K562 (cell line): ENCODE measurements around the gene FEN1. TPM values are rescaled to one million over a fixed set of nuclear protein-coding genes. Genes with fewer than 3 reads are reported as not detected.
A peak's percentile ranks its signal among the peaks of the same experiment; 100 is the strongest.

Source experiments
- BRF2 ChIP-seq: IDR thresholded peaks from 3 replicates; pipeline ENCODE4 v1.6.1; 2011; ENCODE audit warnings: borderline replicate concordance, mild to moderate bottlenecking; ENCODE audit not compliant: insufficient read length, insufficient read depth
- DDX20 ChIP-seq: fragments of 450-650 bp; IDR thresholded peaks from 2 replicates; pipeline ENCODE4 v1.6.1; 2016; ENCODE audit warnings: missing genetic modification characterization, low read depth, mild to moderate bottlenecking, missing compliant biosample characterization, moderate library complexity
- HBP1 ChIP-seq: fragments of 450-650 bp; formaldehyde crosslinking; IDR thresholded peaks from 2 replicates; pipeline ENCODE4 v1.4.0; 2022; ENCODE audit warnings: missing genetic modification characterization
- HDAC1 ChIP-seq, 2 experiments: fragments of 450-650 bp; IDR thresholded peaks; 2 replicates each; pipeline ENCODE4 v1.6.1; 2016 to 2017; ENCODE audit warnings: inconsistent platforms in 1 of 2, mild to moderate bottlenecking in 1 of 2, moderate library complexity in 1 of 2
- HDAC6 ChIP-seq: IDR thresholded peaks from 2 replicates; pipeline ENCODE4 v1.6.1; 2012; ENCODE audit warnings: low read depth, mild to moderate bottlenecking, control low read depth, inconsistent platforms, low read length, moderate library complexity
- ILK ChIP-seq: fragments of 450-650 bp; IDR thresholded peaks from 2 replicates; pipeline ENCODE4 v1.6.1; 2016; ENCODE audit warnings: missing genetic modification characterization, low read depth, mild to moderate bottlenecking, missing compliant biosample characterization, moderate library complexity, borderline replicate concordance
- KLF10 ChIP-seq: fragments of 250-450 bp; sonication (Bioruptor Pico); IDR thresholded peaks from 2 replicates; pipeline ENCODE4 v1.6.1; 2021; ENCODE audit warnings: matching md5 sums
- KLF16 ChIP-seq: IDR thresholded peaks from 2 replicates; pipeline ENCODE4 v1.6.1; 2016; ENCODE audit warnings: antibody characterized with exemption
- MLLT1 ChIP-seq, 2 experiments: fragments of 450-650 bp; IDR thresholded peaks; 2 replicates each; pipeline ENCODE4 v1.6.1; 2016
- MTF1 ChIP-seq: fragments of 250-450 bp; sonication (Bioruptor Pico); IDR thresholded peaks from 2 replicates; pipeline ENCODE4 v1.9.0; 2021; ENCODE audit warnings: moderate library complexity, mild to moderate bottlenecking, inconsistent platforms, borderline replicate concordance
- NR0B1 ChIP-seq: fragments of 450-650 bp; IDR thresholded peaks from one replicate; pipeline ENCODE4 v1.6.1; 2018; ENCODE audit warnings: mild to moderate bottlenecking, moderate library complexity; ENCODE audit not compliant: partially characterized antibody
- RCOR1 ChIP-seq, 2 experiments: IDR thresholded peaks; 2 replicates each; pipeline ENCODE4 v1.6.1; 2012; ENCODE audit warnings: low read depth in 2 of 2, low read length in 2 of 2, borderline replicate concordance in 1 of 2, improper control_type of control experiment in 1 of 2
- ZBTB34 ChIP-seq: fragments of 250-450 bp; sonication (Bioruptor Pico); IDR thresholded peaks from 2 replicates; pipeline ENCODE4 v1.8.0; 2021; ENCODE audit warnings: mild to moderate bottlenecking, moderate library complexity
- ZBTB8A ChIP-seq: fragments of 450-650 bp; IDR thresholded peaks from 2 replicates; pipeline ENCODE4 v1.6.1; 2018; ENCODE audit warnings: mild to moderate bottlenecking, moderate library complexity; ENCODE audit not compliant: partially characterized antibody
- ZC3H4 ChIP-seq: sonication (generic); formaldehyde crosslinking; IDR thresholded peaks from 2 replicates; pipeline ENCODE4 v1.9.0; 2021; ENCODE audit warnings: missing genetic modification reagents, borderline replicate concordance
- ZNF395 ChIP-seq: fragments of 200-800 bp; sonication (Bioruptor generic); IDR thresholded peaks from 2 replicates; pipeline ENCODE4 v1.6.1; 2017; ENCODE audit warnings: missing genetic modification characterization, missing compliant biosample characterization
- ZNF699 ChIP-seq: fragments of 250-450 bp; sonication (Bioruptor Pico); IDR thresholded peaks from 2 replicates; pipeline ENCODE4 v1.8.0; 2021; ENCODE audit warnings: mild to moderate bottlenecking, moderate library complexity; ENCODE audit not compliant: insufficient replicate concordance
- ZNF766 ChIP-seq: fragments of 200-800 bp; sonication (Bioruptor generic); conservative IDR thresholded peaks from 2 replicates; pipeline ENCODE4 v1.6.1; 2016; ENCODE audit warnings: missing genetic modification characterization, missing compliant biosample characterization
- polyA plus RNA-seq, 8 experiments: library from polyadenylated mRNA; depleted of rRNA in 4 of 8; stranded (reverse) in 5 of 8; unstranded in 3 of 8; fragments of >200 nt; fragmentation: Nextera tagmentation in 2 of 8; fragmentation: Illumina TruSeq in 1 of 8; extraction: Ambion mirVana in 2 of 8; extraction: Trizol in 1 of 8; gene quantifications; 2 replicates each; pipeline versions ENCODE4 v1.2.1 to v1.2.3, GENCODE V29; 2011 to 2014; ENCODE audit warnings: inconsistent platforms in 1 of 8, missing spikeins in 1 of 8
- total RNA-seq, 7 experiments: library from RNA; depleted of rRNA in 6 of 7; stranded (reverse); fragments of >200 nt in 6 of 7; fragmentation: Illumina TruSeq in 2 of 7; extraction: Trizol in 2 of 7; gene quantifications; 2 replicates each; pipeline versions ENCODE4 v1.2.1 to v1.2.3, GENCODE V29; 2011 to 2021; ENCODE audit warnings: low replicate concordance in 1 of 7

The FEN1 gene
- total and polyA plus RNA-seq, 9 of the 15 experiments (the other 6 are each of a cell fraction or from before 2014, with no cell fraction given) = 58.1 to 156 (median 137) TPM

GRCh38 chr11:61816736-61817455 is 24.2 kb downstream of the FEN1 start, which contains the start of gene FADS1 (continued):
- TF ChIP-seq HBP1 (CRISPR knock-in tag) = no peak
- peak; percentile 60 for TF ChIP-seq KLF16
- peak; percentile 86 for TF ChIP-seq ZNF395 (CRISPR knock-in tag)
- peak in 1 of 2 experiments; percentile 52; a peak in 2 of 4 replicates for TF ChIP-seq HDAC1 (IDR thresholded peaks at IDR 0.05)
- TF ChIP-seq ILK (tag) = no peak
- TF ChIP-seq ZNF699 (CRISPR knock-in tag) = no peak
- TF ChIP-seq MTF1 (CRISPR knock-in tag) = no peak
- peak in 1 of 2 experiments; percentile 86; a peak in 2 of 4 replicates for TF ChIP-seq RCOR1 (IDR thresholded peaks at IDR 0.05; ENCODE audit: borderline replicate concordance in 1 of 2, low read depth in 2 of 2, low read length in 2 of 2)
- TF ChIP-seq HDAC6 = no peak
- no peak for TF ChIP-seq DDX20 (tag)
- TF ChIP-seq NR0B1 = no peak
- TF ChIP-seq MLLT1 (IDR thresholded peaks at IDR 0.05) = no peak
- TF ChIP-seq ZNF766 (CRISPR knock-in tag) = peak; percentile 83
- no peak for TF ChIP-seq ZC3H4
- no peak for TF ChIP-seq KLF10 (CRISPR knock-in tag)
- no peak for TF ChIP-seq BRF2
- no peak for TF ChIP-seq ZBTB8A
- 0 out of 2 replicates have a peak, but pooled peaks have one; percentile 48 for TF ChIP-seq ZBTB34 (CRISPR knock-in tag)
